Astrocyte (in vitro differentiated cells and primary cell): ENCODE data around the gene CORO6.

ENCODE experiments used
- EZH2 ChIP-seq: IDR thresholded peaks from 2 replicates; pipeline ENCODE4 v1.6.1; 2012; ENCODE audit warnings: mild to moderate bottlenecking, low read length, inconsistent platforms; ENCODE audit not compliant: insufficient read depth
- TF ChIP-seq, protein P1 (sequence below): IDR thresholded peaks from 2 replicates; pipeline ENCODE4 v1.5.1; 2011; ENCODE audit warnings: low read depth, mild to moderate bottlenecking, inconsistent platforms, low read length, moderate library complexity; ENCODE audit not compliant: insufficient read depth

DNA sequence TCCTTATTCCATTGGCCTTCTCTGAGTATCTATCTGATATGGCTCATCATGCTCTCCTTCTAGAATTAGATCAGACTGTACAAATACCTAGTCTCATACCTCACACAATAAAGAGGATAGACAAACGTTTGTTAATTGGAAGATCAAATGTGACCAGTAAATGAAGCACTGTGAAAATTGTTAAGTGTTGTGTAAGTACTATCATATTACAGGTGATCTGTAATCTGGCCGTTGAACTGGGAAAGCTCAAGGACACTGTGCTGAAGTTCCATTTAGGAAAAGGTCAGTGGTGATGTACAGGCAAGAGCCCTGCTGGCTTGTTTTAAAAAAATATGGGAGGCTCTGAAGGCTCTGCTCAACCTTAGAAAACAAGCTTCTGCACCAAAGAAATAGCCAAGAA, 38.5 kb upstream of the CORO6 start:
- no peak for TF ChIP-seq EZH2
- TF ChIP-seq, protein P1, sequence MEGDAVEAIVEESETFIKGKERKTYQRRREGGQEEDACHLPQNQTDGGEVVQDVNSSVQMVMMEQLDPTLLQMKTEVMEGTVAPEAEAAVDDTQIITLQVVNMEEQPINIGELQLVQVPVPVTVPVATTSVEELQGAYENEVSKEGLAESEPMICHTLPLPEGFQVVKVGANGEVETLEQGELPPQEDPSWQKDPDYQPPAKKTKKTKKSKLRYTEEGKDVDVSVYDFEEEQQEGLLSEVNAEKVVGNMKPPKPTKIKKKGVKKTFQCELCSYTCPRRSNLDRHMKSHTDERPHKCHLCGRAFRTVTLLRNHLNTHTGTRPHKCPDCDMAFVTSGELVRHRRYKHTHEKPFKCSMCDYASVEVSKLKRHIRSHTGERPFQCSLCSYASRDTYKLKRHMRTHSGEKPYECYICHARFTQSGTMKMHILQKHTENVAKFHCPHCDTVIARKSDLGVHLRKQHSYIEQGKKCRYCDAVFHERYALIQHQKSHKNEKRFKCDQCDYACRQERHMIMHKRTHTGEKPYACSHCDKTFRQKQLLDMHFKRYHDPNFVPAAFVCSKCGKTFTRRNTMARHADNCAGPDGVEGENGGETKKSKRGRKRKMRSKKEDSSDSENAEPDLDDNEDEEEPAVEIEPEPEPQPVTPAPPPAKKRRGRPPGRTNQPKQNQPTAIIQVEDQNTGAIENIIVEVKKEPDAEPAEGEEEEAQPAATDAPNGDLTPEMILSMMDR, result no peak
